AG08396 (cell line): ENCODE results near the gene CYTIP.

ENCODE experiments used
- DNase-seq: peaks from one replicate; pipeline ENCODE4 v3.0.0; 2012; ENCODE audit warnings: low spot score, mixed read lengths

The CYTIP gene

DNA sequence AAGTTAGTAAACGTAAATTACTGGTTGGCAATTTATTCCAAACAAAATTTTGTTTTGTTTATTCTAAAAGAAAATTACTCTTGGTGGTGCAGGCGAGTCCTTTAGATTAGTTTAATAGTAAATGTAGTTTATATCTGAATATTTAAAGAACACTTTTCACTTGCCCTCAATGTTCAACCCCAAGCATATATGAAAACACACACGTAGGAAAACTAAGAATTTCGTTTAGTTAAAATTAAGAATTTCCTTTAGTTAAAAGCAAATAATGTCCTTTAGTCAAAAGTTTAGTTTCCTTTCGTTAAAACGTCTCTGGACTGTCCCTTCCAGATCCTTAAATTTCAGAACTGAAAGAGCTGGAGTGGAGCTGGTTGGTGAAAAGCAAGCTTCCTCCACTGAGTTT, 19.1 kb upstream of the CYTIP start:
- no peak for DNase-seq

DNA sequence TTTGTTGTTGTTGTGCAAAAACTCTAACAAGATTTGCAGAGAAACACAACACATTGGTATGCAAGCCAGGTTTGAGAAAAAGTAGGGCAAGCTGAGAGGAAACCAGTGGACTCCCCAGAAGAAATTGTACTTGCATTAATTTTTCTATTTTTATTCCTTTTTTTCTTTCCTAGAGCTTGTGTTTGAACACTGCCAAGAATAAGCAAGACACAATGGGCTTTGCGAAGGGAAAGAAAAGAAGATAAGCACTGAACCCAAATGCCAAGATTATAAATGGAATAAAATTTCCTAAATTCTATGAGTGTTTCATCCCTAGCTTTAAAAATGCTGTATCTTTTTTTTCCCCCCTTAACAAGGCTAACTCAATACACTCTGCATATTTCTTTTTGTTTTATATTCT, 17.0 kb upstream of the CYTIP start:
- DNase-seq: no peak

DNA sequence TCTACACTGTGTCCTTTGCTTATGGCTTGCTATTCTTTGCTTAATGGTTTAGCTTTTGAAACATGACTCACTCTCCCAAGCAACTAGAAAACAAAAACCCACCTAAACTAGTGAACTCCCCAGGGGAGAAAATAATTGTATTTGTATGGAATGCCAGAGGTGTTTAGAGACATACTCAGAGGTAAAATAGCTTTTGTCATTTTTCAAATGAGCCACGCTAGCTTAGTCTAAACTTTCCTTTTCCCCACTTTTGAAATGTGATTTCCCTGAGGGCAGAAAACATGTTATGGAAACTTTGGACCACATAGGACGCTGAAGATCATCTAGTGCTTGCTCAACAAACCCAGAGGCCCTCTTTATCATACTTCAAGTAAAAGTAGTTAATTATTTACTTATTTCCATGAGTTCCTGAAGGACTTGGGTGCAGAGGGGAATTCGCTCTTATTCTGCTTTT, 16.5 kb upstream of the CYTIP start:
- no peak for DNase-seq

GRCh38 chr2:157459486-157459885, 15.6 kb upstream of the CYTIP start:
- DNase-seq: no peak

DNA sequence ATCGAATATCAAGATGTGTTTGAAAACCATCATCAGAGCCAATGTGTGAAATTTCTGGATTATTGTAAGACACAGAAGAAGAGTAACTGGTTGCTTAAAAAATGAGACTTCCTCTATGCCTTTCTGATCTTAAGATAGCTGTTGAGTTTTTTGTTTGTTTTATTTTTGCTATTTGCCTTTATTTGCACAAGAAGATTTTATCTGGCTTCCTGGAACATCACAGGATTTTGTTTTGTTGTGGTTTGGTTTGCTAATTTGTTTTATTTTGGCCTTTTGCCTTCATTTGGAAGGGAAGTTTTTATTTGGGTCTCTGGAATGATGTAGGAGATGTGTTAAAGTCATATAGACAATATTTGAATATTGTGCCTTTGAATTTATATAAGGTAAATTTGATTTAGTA, 3.9 kb upstream of the CYTIP start:
- no peak for DNase-seq

DNA sequence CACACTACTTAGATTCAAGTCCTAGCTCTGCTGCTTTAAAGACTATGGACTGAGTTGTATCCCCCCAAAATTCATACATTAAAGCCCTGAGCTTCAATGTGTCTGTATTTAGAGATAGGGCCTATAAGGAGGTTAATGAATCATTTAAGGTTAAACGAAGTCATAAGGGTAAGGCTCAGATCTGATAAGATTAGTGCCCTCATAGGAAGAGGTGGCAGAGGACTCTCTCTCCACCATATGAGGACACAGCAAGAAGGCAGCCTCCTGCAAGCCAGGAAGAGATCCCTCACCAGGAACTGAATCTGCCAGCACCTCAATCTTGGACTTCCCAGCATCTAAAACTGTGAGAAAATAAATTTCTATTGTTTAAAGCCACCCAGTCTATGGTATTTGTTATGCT, 3.1 kb upstream of the CYTIP start:
- no peak for DNase-seq

DNA sequence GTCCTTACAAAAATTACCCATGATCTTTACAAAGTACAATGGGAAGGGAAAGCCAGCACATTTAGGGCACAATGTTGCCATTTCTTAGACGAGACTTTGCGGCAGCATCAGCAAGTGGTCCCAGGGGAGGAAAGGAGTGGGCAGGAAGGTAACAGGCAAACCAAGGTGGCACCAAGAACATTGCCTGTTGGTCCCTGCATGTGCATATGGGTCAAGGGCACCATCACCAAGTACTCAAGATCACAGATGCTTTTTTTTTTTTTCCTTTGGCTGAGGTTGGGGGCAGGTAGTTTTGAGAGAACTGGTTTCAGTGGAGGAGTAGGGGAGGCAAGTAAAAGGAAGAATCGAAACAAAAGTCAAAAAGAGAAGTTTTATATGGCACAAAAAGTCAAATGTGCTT, 752 bp upstream of the CYTIP start:
- DNase-seq: no peak

DNA sequence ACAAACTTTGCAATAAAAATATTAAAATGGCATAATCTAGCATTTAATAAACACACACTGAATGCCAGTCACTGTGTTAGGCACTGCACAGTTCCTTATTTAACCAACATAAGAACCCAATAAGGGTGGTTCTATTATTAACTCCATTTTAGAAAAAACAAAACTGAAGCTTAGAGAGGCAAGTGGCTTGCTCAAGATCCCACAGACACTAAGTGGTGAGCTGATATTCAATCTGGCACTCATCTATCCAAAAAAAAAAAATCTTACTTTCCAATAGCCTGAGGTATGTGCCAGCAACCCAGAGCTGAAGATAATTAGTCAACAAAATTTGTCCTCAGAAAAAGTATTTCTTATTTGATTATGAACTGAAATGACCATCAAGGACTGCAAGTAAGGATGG, 799 bp downstream of the CYTIP start:
- no peak for DNase-seq

GRCh38 chr2:157442636-157443035, 1.3 kb downstream of the CYTIP start:
- DNase-seq: no peak

- DNase-seq: no peak
Measured at GRCh38 chr2:157442191-157442590, 1.7 kb downstream of the CYTIP start.

DNA sequence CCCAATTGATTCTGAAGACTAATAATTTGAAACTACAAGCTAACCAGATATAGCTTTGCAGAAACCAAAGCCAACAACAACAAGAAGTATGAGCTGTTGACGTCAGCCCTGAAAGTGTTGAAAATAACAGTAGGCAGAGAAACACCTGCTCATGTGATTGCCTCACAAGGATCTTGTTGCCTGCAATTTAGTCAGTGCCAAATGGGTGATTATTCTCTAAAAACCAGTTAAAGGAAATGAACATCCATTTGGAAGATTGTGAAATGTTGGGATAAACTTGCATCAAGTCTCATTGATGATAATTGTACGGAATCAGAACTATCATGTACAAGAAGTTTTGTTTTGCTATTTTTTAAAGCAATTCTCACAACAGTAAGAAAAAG, 2.8 kb downstream of the CYTIP start:
- DNase-seq: no peak

GRCh38 chr2:157440404-157441071, 3.4 kb downstream of the CYTIP start:
- no peak for DNase-seq

GRCh38 chr2:157439824-157440186, 4.1 kb downstream of the CYTIP start:
- no peak for DNase-seq

GRCh38 chr2:157438863-157439823, 4.7 kb downstream of the CYTIP start:
- no peak for DNase-seq

GRCh38 chr2:157433394-157433793, 10.5 kb downstream of the CYTIP start:
- DNase-seq: no peak

- no peak for DNase-seq
Measured at GRCh38 chr2:157432475-157433106, 11.3 kb downstream of the CYTIP start.

- DNase-seq: no peak
Measured at GRCh38 chr2:157431176-157431575, 12.7 kb downstream of the CYTIP start.

- no peak for DNase-seq
Measured at GRCh38 chr2:157428500-157429175, 15.3 kb downstream of the CYTIP start.

GRCh38 chr2:157427922-157428303, 16.0 kb downstream of the CYTIP start:
- no peak for DNase-seq

DNA sequence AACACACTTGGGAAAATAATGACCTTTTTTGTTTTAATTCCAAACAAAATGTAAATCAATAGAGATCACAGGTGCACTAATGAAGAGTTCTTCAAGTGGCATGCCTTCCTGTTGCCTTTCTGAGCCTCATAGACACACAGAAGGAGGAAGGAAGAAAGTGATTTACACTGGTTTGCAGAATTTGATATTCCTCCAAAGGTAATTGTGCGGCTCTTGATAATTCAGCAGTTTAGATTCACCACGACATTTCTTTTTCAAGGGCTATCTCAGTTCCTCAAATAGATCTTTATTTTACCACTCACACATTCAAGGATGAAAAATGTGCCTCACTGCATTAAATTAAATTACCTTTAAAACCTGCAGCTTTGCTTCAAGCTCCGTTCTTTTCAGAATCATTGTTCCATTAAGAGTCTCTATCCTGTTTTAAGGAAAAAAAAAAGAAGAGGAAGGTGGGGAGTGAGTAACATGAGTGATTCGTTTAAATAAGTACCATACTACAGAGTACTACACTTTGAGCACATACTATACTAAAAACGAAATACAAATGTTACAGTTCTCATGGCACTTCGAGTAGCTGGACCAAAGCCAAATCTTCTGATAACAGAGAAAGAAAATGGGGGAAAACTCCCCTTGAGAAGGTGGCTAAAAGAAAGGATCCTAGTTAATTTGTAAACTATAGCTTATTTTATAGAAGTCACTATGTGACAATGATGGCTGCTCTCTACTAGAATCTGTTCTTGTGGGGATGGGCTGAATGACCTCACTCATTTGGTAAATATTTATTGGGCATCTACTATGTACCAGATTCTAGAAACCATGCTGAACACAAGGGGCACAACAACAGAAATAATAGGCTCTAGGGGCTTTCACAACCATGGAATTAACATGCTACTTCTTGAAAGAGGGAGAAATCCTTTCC, 16.6 kb downstream of the CYTIP start:
- no peak for DNase-seq

DNA sequence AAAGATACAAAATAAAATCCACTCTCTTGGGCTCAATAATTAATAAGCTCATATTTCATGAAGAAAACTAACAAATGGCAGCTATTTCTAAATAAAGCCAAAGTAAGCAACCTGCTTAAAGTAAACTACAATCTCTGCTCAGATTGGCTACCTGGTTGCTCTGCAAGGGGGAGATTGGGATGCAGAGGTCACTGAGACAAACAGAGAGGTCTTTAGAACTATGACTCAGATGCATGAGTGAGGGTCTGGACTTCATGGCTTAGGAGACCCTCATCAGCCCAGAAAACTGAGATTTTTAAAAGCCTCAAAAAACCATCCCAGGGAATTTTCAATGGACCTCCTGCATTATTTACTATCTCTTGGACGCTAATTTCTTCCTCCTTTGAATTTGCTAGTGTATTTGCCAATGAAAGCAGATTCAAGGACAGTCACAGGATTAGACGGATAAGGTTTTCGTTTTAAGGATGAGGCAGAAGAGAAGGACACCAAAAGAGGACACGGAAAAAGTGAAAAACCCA, 17.4 kb downstream of the CYTIP start:
- DNase-seq: no peak
